Ishikawa (cell line): ENCODE data around the gene MAP7D1.
A peak's percentile ranks its signal among the peaks of the same experiment; 100 is the strongest.

ENCODE experiments used
- CEBPB ChIP-seq: IDR thresholded peaks from 2 replicates; pipeline ENCODE4 v1.6.1; 2012
- CREB1 ChIP-seq: IDR thresholded peaks from 2 replicates; pipeline ENCODE4 v1.6.1; 2012; ENCODE audit warnings: low read depth
- EGR1 ChIP-seq: IDR thresholded peaks from 2 replicates; pipeline ENCODE4 v1.6.1; 2012
- EP300 ChIP-seq: IDR thresholded peaks from 2 replicates; pipeline ENCODE4 v1.6.1; 2012; ENCODE audit warnings: borderline replicate concordance
- FOXM1 ChIP-seq: IDR thresholded peaks from 2 replicates; pipeline ENCODE4 v1.6.1; 2012; ENCODE audit warnings: low read depth, borderline replicate concordance
- NFIC ChIP-seq: IDR thresholded peaks from 2 replicates; pipeline ENCODE4 v1.6.1; 2012
- RAD21 ChIP-seq: IDR thresholded peaks from 2 replicates; pipeline ENCODE4 v1.6.1; 2012; ENCODE audit warnings: low read depth
- TAF1 ChIP-seq: IDR thresholded peaks from 2 replicates; pipeline ENCODE4 v1.6.1; 2012; ENCODE audit warnings: low read depth, mild to moderate bottlenecking
- TCF12 ChIP-seq: IDR thresholded peaks from 2 replicates; pipeline ENCODE4 v1.6.1; 2012; ENCODE audit warnings: low read depth
- TEAD4 ChIP-seq: IDR thresholded peaks from 2 replicates; pipeline ENCODE4 v1.6.1; 2012
- YY1 ChIP-seq: IDR thresholded peaks from 2 replicates; pipeline ENCODE4 v1.6.1; 2012; ENCODE audit warnings: low read depth
- ZBTB7A ChIP-seq: IDR thresholded peaks from 2 replicates; pipeline ENCODE4 v1.6.1; 2012; ENCODE audit warnings: low read depth
- TF ChIP-seq, protein P1 (sequence below): IDR thresholded peaks from 2 replicates; pipeline ENCODE4 v1.6.1; 2012
- TF ChIP-seq, protein P2 (sequence below): IDR thresholded peaks from 2 replicates; pipeline ENCODE4 v1.6.1; 2012
- TF ChIP-seq, protein P3 (sequence below): IDR thresholded peaks from 2 replicates; pipeline ENCODE4 v1.6.1; 2012; ENCODE audit warnings: low read depth, mild to moderate bottlenecking

The MAP7D1 gene

DNA sequence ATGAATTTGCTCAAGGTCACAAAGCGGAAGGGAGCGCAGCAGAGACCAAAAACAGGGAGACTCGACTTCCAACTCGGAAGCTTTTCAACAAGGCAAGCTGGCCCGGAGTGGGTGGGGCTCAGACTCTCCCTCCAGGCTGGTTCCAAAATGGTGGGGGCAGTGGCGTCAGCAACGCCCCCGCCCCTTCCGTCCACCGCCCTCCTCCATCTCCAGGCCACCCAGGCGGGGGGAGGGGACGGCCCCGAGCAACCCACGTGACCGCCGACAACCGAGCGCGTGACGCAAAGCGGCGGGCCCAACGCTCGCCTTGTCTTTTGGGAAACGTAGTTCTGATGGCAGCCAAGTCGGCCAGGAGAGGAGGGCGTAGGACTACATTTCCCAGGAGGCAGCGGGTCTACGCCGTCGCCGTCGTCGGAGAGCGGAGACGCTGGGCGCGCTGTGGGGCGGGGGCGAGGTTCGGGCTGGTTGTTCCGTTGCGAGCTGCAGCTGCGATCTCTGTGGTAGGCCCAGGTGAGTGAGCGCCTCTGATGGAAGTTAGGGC is 68.1 kb downstream of the MAP7D1 start, which contains the start of gene THRAP3:
TSS of gene THRAP3 (plus strand) at position 448 of the 541 bp plus-strand sequence. CDS start 58,121 bp downstream, outside the sequence.
- TF ChIP-seq CREB1 (peak; percentile 94), CEBPB (no peak), TEAD4 (peak; percentile 28; the same call in 1 of the 2 replicates), TCF12 (peak; percentile 59; the same call in 1 of the 2 replicates), NFIC (no peak), YY1 (peak; percentile 87), TAF1 (peak; percentile 93), EP300 (no peak), EGR1 (peak; percentile 66; the same call in 1 of the 2 replicates), FOXM1 (no peak; the same call in 1 of the 2 replicates)
- TF ChIP-seq, protein P1, sequence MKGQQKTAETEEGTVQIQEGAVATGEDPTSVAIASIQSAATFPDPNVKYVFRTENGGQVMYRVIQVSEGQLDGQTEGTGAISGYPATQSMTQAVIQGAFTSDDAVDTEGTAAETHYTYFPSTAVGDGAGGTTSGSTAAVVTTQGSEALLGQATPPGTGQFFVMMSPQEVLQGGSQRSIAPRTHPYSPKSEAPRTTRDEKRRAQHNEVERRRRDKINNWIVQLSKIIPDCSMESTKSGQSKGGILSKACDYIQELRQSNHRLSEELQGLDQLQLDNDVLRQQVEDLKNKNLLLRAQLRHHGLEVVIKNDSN: peak; percentile 100
- TF ChIP-seq, protein P2, sequence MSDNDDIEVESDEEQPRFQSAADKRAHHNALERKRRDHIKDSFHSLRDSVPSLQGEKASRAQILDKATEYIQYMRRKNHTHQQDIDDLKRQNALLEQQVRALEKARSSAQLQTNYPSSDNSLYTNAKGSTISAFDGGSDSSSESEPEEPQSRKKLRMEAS: peak; percentile 69

DNA sequence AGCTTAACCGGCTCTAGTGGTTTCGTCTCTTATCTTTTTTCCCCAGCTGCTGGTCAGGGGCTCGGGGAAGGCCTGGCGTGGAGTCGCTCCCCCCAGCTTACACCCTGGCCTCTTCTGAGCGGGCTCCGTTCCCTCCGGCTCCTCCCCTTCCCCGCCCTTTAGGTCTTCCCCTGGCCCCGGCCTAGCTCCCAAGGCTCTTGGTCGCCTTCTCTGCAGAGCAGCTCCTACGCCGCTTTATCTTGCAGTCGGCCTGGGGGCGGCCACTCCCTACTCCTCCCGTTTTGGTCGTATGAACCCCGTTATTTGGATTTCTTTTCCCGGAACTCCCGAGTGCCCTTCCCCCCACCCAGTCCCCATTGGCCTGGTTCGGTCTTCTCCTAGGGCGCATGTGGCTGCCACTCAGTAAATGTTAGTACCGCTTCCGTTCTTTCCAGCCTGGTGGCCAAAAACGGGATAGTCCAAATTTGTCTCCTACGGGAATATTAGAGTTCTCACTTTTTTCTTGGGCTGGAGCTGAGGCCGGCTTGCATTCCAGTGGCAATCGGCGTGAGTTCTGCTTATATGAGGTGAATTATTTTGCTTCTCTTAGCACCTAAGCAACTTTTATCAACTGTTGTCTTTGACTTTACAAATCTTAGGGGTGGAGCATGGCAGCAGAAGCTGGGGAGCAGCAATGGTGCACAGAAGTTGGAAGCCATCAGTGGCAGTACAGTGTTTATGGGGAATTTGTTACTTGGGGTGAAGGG is 68.8 kb downstream of the MAP7D1 start:
- TF ChIP-seq, protein P2: peak; percentile 58
- TF ChIP-seq TAF1: peak; percentile 74
- TF ChIP-seq, protein P3, sequence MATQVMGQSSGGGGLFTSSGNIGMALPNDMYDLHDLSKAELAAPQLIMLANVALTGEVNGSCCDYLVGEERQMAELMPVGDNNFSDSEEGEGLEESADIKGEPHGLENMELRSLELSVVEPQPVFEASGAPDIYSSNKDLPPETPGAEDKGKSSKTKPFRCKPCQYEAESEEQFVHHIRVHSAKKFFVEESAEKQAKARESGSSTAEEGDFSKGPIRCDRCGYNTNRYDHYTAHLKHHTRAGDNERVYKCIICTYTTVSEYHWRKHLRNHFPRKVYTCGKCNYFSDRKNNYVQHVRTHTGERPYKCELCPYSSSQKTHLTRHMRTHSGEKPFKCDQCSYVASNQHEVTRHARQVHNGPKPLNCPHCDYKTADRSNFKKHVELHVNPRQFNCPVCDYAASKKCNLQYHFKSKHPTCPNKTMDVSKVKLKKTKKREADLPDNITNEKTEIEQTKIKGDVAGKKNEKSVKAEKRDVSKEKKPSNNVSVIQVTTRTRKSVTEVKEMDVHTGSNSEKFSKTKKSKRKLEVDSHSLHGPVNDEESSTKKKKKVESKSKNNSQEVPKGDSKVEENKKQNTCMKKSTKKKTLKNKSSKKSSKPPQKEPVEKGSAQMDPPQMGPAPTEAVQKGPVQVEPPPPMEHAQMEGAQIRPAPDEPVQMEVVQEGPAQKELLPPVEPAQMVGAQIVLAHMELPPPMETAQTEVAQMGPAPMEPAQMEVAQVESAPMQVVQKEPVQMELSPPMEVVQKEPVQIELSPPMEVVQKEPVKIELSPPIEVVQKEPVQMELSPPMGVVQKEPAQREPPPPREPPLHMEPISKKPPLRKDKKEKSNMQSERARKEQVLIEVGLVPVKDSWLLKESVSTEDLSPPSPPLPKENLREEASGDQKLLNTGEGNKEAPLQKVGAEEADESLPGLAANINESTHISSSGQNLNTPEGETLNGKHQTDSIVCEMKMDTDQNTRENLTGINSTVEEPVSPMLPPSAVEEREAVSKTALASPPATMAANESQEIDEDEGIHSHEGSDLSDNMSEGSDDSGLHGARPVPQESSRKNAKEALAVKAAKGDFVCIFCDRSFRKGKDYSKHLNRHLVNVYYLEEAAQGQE: no peak
- TF ChIP-seq, protein P1: no peak

DNA sequence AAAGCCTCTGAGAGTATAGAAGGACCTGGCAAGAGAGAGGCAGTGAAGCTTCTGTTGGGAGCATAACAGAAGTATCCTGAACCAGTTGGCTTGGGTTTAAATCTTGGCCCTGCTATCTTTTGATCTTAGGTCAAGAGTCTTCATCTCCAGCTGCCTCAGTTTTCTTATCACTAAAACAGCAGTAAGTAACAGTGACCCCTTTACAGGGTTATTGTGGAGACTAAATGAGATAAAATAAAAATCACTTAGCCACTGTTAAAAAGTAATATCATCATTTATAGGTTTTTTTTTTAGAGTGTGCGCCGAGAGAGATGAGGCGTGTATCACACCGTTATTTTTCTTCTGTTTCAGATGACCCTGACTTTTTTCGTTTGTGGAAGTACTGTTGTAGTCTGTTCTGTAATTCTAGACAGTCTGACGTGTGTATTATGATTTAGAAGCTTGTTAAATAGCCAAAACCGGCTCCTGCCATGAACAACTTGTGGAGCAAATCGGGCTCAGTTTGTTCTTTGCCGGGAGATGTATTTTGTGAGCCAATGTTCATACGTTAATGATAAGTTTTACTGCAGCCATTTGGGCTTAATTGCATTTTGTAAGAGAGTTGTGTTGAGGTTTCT is 69.4 kb downstream of the MAP7D1 start:
- TF ChIP-seq NFIC (no peak), RAD21 (no peak), EP300 (no peak), TAF1 (no peak), FOXM1 (no peak), CREB1 (no peak), YY1 (no peak), EGR1 (no peak), ZBTB7A (no peak), TEAD4 (no peak), CEBPB (no peak), TCF12 (no peak)
- TF ChIP-seq, protein P3: no peak
- TF ChIP-seq, protein P2: no peak
- TF ChIP-seq, protein P1: no peak
